CD4-positive, alpha-beta T cell treated with Interleukin-2 at 100 ng/mL for 4 hours (primary cell): ENCODE results near the gene YTHDF1.

Experiments
- DNase-seq: peaks from one replicate; pipeline ENCODE4 v3.0.0-alpha.2; 2020; ENCODE audit warnings: low spot score

The YTHDF1 gene

GRCh38 chr20:63206878-63207277, 9.1 kb downstream of the YTHDF1 start:
- no peak for DNase-seq

GRCh38 chr20:63205896-63206295, 10.0 kb downstream of the YTHDF1 start:
- no peak for DNase-seq

- no peak for DNase-seq
These were observed 11.6 kb downstream of the YTHDF1 start for GRCh38 chr20:63204362-63204761.

- DNase-seq, result no peak
These were observed 13.0 kb downstream of the YTHDF1 start for GRCh38 chr20:63202811-63203526.

- DNase-seq, result no peak
These were observed 13.9 kb downstream of the YTHDF1 start for GRCh38 chr20:63202021-63202420.

- no peak for DNase-seq
These were observed 17.3 kb downstream of the YTHDF1 start for GRCh38 chr20:63198606-63199005.

GRCh38 chr20:63196768-63197470, 19.0 kb downstream of the YTHDF1 start:
- no peak for DNase-seq

- DNase-seq, result no peak
These were observed 21.1 kb downstream of the YTHDF1 start for GRCh38 chr20:63194797-63195173.

GRCh38 chr20:63194007-63194796, 21.7 kb downstream of the YTHDF1 start:
- DNase-seq, result no peak

GRCh38 chr20:63192721-63193120, 23.2 kb downstream of the YTHDF1 start:
- no peak for DNase-seq

- DNase-seq, result no peak
These were observed 24.5 kb downstream of the YTHDF1 start for GRCh38 chr20:63191400-63191799.

GRCh38 chr20:63190828-63191227, 25.1 kb downstream of the YTHDF1 start:
- no peak for DNase-seq

GRCh38 chr20:63189846-63190559, 25.9 kb downstream of the YTHDF1 start:
- no peak for DNase-seq

- no peak for DNase-seq
These were observed 26.6 kb downstream of the YTHDF1 start for GRCh38 chr20:63189322-63189642.

- DNase-seq, result no peak
These were observed 27.1 kb downstream of the YTHDF1 start for GRCh38 chr20:63188641-63189321.

- DNase-seq, result no peak
These were observed 27.8 kb downstream of the YTHDF1 start for GRCh38 chr20:63188159-63188442.

GRCh38 chr20:63187338-63188158, 28.4 kb downstream of the YTHDF1 start:
- no peak for DNase-seq

GRCh38 chr20:63186528-63187316, 29.2 kb downstream of the YTHDF1 start:
- DNase-seq, result no peak

GRCh38 chr20:63186084-63186483, 29.8 kb downstream of the YTHDF1 start:
- DNase-seq, result no peak

- no peak for DNase-seq
These were observed 30.6 kb downstream of the YTHDF1 start for GRCh38 chr20:63185215-63185796.
